Tibial nerve (tissue), 4 donors: ENCODE measurements around the gene IGF1R. TPM values are rescaled to one million over a fixed set of nuclear protein-coding genes. Genes with fewer than 3 reads are reported as not detected.
A peak's percentile ranks its signal among the peaks of the same experiment; 100 is the strongest.

Experiments
- DNase-seq, 2 donors: peaks; one replicate each; pipeline ENCODE4 v3.0.0-alpha.2; 2019; ENCODE audit warnings: low spot score in 2 of 2
- H3K27ac ChIP-seq, 4 donors: fragments of 200-600 bp; sonication (generic) in 3 of 4; one replicate each; pipeline ENCODE4 v1.5.1; 2017 to 2019; ENCODE audit warnings: mild to moderate bottlenecking in 1 of 4
- H3K27me3 ChIP-seq, 2 donors: fragments of 200-600 bp; sonication (generic) in 1 of 2; one replicate each; pipeline versions ENCODE4 v1.5.1 to v1.6.0; 2017 to 2019
- H3K36me3 ChIP-seq, 3 donors: fragments of 200-600 bp; sonication (generic); one replicate each; pipeline ENCODE4 v1.5.1; 2018 to 2019
- H3K4me1 ChIP-seq, 4 donors: fragments of 200-600 bp; sonication (generic) in 3 of 4; one replicate each; pipeline ENCODE4 v1.5.1; 2017 to 2019
- H3K4me3 ChIP-seq, 4 donors: fragments of 200-600 bp; sonication (generic) in 3 of 4; one replicate each; pipeline ENCODE4 v1.5.1; 2017 to 2019; ENCODE audit warnings: mild to moderate bottlenecking in 1 of 4, moderate library complexity in 1 of 4
- H3K9me3 ChIP-seq, 4 donors: fragments of 200-600 bp; sonication (generic) in 3 of 4; one replicate each; pipeline ENCODE4 v1.5.1; 2017 to 2019
- EP300 ChIP-seq, 2 donors: sonication (generic); formaldehyde crosslinking; IDR thresholded peaks; one replicate each; pipeline ENCODE4 v1.6.1; 2017; ENCODE audit warnings: antibody characterized with exemption in 2 of 2, mild to moderate bottlenecking in 1 of 2
- POLR2A ChIP-seq, 2 donors: fragments of 450-650 bp; IDR thresholded peaks; one replicate each; pipeline ENCODE4 v1.6.1; 2017; ENCODE audit warnings: antibody characterized with exemption in 2 of 2, mild to moderate bottlenecking in 2 of 2, moderate library complexity in 2 of 2
- WGBS, 2 donors: methylation state at CpG; one replicate each; pipeline ENCODE4 v1.1.5; 2018; 5-methylcytosine and 5-hydroxymethylcytosine counted together
- total RNA-seq, 4 donors: library from RNA; depleted of rRNA; stranded (reverse); fragments of >200 nt; gene quantifications; one replicate each; pipeline ENCODE4 v1.1.0, GENCODE V29; 2016
- TF ChIP-seq, protein P1 (sequence below), 5 experiments: fragments of 200-600 bp in 3 of 5; fragments of 450-650 bp in 2 of 5; sonication (generic) in 3 of 5; IDR thresholded peaks; one replicate each; pipeline ENCODE4 v1.5.1; 2016 to 2019; ENCODE audit warnings: antibody characterized with exemption in 5 of 5, mild to moderate bottlenecking in 3 of 5, moderate library complexity in 2 of 5

The IGF1R gene
- total RNA-seq, 4 donors from 2014 or later, result 82.5 to 164 (median 111) TPM

DNA sequence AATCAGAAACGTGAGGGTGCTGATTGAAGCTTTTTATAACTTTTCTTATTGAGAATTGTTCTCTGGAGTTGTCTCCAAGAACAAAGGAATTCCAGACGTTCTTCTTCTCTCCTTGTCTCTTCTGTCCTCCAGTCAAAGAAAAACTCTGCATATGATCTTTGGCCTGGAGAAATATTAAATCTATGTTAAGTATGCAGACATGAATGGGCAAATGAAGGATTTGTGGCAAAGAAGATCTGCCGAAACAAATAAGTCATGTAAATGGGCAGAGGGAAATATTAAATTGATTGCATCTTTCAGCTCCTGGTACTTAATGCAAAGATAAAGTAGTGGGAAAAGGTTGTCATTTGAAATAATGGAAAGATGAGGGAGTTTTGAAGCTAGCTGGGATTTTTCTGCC lies 74.9 kb downstream of the IGF1R start:
- Histone ChIP-seq H3K36me3 (no peaks in the 10 kb centered on the region), H3K9me3 (no peaks in the 10 kb centered on the region), H3K27me3 (no peaks in the 10 kb centered on the region), H3K4me1 (peaks cover 5 to 84% (median 40%) of the 10 kb centered on the region in 4 donors), H3K4me3 (no peak overlapping the region), H3K27ac (no peak overlapping the region)
- 45 to 46% methylated on average over 3 of the region's 3 CpGs for WGBS, 2 donors
- DNase-seq, result no peak
- no peak for TF ChIP-seq EP300 (IDR thresholded peaks at IDR 0.05)
- TF ChIP-seq POLR2A (IDR thresholded peaks at IDR 0.05), result no peak
- TF ChIP-seq, protein P1, sequence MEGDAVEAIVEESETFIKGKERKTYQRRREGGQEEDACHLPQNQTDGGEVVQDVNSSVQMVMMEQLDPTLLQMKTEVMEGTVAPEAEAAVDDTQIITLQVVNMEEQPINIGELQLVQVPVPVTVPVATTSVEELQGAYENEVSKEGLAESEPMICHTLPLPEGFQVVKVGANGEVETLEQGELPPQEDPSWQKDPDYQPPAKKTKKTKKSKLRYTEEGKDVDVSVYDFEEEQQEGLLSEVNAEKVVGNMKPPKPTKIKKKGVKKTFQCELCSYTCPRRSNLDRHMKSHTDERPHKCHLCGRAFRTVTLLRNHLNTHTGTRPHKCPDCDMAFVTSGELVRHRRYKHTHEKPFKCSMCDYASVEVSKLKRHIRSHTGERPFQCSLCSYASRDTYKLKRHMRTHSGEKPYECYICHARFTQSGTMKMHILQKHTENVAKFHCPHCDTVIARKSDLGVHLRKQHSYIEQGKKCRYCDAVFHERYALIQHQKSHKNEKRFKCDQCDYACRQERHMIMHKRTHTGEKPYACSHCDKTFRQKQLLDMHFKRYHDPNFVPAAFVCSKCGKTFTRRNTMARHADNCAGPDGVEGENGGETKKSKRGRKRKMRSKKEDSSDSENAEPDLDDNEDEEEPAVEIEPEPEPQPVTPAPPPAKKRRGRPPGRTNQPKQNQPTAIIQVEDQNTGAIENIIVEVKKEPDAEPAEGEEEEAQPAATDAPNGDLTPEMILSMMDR (IDR thresholded peaks at IDR 0.05), result no peak

DNA sequence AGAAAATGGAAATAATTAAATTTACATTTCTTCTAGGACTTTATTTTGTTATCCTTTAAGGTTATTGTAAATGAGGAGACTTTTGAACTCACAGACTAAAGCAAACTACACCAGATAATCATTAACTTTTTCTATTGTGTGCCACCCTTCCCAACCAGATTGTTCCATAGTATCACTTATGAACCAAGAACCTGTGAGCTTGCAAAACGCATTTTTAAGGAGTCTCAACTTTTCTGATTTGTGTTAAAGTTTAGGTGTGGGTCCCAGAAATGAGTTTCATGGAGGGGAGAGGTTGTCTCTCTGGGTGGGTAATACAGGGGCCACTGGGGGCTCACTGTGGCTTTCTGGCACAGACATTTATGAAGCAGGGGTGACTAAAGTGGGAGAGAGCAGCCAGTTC lies 75.7 kb downstream of the IGF1R start:
- H3K9me3 ChIP-seq, result no peaks in the 10 kb centered on the region
- no peak overlapping the region for H3K27ac ChIP-seq
- WGBS, 2 donors, result 92 to 96% methylated on average over 1 of the region's 1 CpG
- peaks cover 5 to 84% (median 41%) of the 10 kb centered on the region in 4 donors for H3K4me1 ChIP-seq
- H3K27me3 ChIP-seq, result no peaks in the 10 kb centered on the region
- no peak for TF ChIP-seq EP300 (IDR thresholded peaks at IDR 0.05)
- no peak overlapping the region for H3K4me3 ChIP-seq
- H3K36me3 ChIP-seq, result no peaks in the 10 kb centered on the region
- no peak for DNase-seq

DNA sequence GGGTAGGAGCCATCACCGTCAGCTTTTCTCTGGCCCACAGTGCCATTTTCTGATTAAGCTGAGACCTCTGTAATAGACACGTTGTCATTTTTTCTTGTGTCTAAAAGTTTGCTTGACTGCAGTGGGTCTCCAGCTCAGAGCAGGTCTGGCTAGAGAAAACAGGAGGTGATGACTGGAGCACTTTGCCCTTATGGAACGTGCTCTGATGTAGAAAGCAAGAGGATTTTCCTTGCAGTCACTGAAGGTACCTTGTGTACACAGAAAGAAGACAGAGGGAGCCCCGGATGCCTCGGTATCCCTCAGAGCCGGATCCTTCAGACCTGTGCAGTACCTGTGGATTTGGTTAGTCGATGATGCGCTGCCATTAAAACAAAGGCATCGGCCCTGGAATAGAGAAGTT lies 76.2 kb downstream of the IGF1R start:
- 91 to 92% methylated on average over 9 of the region's 9 CpGs for WGBS, 2 donors
- H3K27ac ChIP-seq, result no peak overlapping the region
- TF ChIP-seq POLR2A (IDR thresholded peaks at IDR 0.05) (no peak), EP300 (IDR thresholded peaks at IDR 0.05) (no peak)
- TF ChIP-seq, protein P1 (IDR thresholded peaks at IDR 0.05), result no peak
- peaks cover 5 to 84% (median 38%) of the 10 kb centered on the region in 4 donors for H3K4me1 ChIP-seq
- no peaks in the 10 kb centered on the region for H3K9me3 ChIP-seq
- DNase-seq, result no peak
- H3K27me3 ChIP-seq, result no peaks in the 10 kb centered on the region
- no peak overlapping the region for H3K4me3 ChIP-seq
- H3K36me3 ChIP-seq, result no peaks in the 10 kb centered on the region

DNA sequence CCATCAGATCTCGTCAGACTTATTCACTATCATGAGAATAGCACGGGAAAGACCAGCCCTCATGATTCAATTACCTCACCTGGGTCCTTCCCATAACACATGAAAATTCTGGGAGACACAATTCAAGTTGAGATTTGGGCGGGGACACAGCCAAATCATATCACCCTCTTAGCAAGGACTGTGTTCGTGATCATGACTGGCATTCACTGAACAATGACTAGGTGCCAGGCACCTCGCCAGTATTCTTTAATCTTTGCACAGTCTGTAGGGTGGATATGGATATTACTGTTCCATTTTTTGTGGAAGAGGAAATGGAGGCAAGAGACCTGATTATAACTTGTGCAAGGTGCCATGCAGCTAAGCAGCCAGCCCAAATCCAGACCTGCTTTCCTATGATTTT lies 77.5 kb downstream of the IGF1R start:
- Histone ChIP-seq H3K36me3 (no peaks in the 10 kb centered on the region), H3K4me1 (peaks cover 5 to 85% (median 35%) of the 10 kb centered on the region in 4 donors), H3K27ac (no peak overlapping the region), H3K27me3 (no peaks in the 10 kb centered on the region), H3K9me3 (no peaks in the 10 kb centered on the region), H3K4me3 (no peak overlapping the region)
- DNase-seq, result no peak
- no peak for TF ChIP-seq POLR2A (IDR thresholded peaks at IDR 0.05)
- TF ChIP-seq, protein P1 (IDR thresholded peaks at IDR 0.05), result no peak
- no peak for TF ChIP-seq EP300 (IDR thresholded peaks at IDR 0.05)
- 86 to 98% methylated on average over 5 of the region's 5 CpGs for WGBS, 2 donors

DNA sequence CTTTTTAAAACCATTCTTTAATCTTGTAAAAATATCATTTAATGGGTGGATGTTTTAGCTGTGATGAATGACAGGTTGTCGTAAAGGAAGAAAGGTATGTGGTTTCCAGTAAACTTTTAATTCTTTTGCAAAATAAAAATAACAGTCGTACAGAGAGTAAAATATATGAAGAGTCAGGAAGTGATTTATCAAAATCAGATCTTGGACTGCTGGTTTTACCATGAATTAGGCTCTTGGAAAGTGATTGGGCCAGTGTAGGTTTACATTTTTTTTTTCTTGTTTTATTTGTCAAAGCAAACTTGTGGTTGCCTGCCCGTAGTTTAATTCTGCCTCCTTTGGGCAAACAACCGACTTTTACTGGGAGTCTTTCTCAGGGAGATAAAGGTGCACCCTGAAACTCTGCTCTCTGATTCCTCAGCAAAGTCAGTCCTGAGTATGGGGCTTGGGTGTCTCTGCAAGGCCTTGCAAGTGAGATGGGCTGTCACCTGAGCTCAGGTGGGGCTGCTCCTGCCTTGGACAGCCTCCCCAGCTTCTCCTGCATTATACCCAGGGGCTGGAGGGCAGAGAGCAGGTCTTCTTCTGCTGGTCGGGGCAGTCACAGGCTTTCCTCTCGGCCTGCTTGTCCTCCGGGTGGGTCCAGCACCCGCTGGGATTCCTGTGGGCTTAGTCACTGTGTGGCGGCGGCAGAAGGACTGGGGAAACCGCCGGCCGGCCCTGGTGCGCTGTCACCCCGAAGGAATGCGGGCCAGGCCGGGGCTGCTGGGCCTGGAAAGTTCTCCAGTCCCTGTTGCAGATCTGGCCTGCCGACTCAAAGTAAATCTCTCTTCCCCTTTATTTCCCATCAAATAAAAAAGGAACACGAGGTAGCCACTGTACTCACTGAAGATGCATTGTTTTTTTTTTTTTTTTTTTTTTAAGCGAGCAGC lies 79.0 kb downstream of the IGF1R start:
- no peaks in the 10 kb centered on the region for H3K9me3 ChIP-seq
- 21 to 31% methylated on average over 20 of the region's 20 CpGs for WGBS, 2 donors
- peak; percentile 56 to 66 for DNase-seq
- TF ChIP-seq, protein P1 (IDR thresholded peaks at IDR 0.05), result no peak
- peak; percentile 38 to 74 for TF ChIP-seq EP300 (IDR thresholded peaks at IDR 0.05)
- H3K27ac ChIP-seq, result peak overlapping the region; percentile 54 to 91 (median 78)
- peaks cover 5 to 87% (median 38%) of the 10 kb centered on the region in 4 donors for H3K4me1 ChIP-seq
- no peaks in the 10 kb centered on the region for H3K36me3 ChIP-seq
- no peak overlapping the region for H3K4me3 ChIP-seq
- no peaks in the 10 kb centered on the region for H3K27me3 ChIP-seq
